Measurements from ENCODE around the gene HDLBP.

DNA sequence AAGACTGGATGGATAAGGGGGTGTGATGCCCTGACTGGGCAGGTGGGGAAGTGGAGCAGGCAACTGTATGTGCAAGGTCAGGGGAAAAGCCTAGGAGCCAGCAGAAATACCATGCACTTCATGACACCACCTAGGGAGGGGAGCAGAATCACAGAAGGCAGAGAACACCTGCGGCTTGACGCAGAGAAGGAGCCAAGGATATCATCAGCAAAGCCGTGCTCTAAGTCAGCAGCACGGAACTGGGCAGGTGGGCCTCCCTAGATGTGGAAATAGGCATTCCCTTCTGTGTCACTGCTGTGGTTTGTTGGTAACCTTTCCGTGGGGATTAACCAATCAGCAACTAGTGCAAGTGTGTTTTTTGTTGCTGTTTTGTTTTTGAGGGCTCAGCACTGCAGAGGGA is 41.3 kb downstream of the HDLBP start:
- TF ChIP-seq CTCF (IDR thresholded peaks at IDR 0.05; ENCODE audit: insufficient read depth, low read depth, low read length): no peak
- TF ChIP-seq EZH2 (IDR thresholded peaks at IDR 0.05; ENCODE audit: insufficient read depth, low read length): no peak

Data from astrocyte (in vitro differentiated cells and primary cell).